Measurements from ENCODE around the gene VWF.

The VWF gene

DNA sequence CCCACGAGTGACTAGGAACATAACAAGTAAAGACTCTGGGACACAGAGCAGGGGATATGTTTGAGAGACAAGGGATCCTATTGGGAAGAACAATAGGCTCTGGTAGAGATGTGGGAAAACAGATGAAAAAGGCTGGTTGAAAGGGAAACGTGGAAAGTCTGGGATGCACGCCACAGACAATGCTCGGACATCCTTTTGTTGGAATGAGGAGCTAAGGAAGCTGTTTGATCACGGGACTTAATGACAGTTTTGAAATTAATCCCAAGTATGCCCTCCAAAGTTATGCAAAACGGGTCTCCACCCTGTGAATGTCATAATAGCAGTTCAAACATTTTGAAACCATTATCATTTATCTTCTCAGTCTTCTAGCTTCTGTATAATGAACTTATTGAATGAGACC lies 147.8 kb downstream of the VWF start:
- no peak overlapping the region for H3K4me3 ChIP-seq (replicated peaks in 1 of 2; ENCODE audit: low read depth in 2 of 2, low read length in 2 of 2)
- no peak for DNase-seq (ENCODE audit: low read depth in 2 of 2)
- TF ChIP-seq, protein P1, sequence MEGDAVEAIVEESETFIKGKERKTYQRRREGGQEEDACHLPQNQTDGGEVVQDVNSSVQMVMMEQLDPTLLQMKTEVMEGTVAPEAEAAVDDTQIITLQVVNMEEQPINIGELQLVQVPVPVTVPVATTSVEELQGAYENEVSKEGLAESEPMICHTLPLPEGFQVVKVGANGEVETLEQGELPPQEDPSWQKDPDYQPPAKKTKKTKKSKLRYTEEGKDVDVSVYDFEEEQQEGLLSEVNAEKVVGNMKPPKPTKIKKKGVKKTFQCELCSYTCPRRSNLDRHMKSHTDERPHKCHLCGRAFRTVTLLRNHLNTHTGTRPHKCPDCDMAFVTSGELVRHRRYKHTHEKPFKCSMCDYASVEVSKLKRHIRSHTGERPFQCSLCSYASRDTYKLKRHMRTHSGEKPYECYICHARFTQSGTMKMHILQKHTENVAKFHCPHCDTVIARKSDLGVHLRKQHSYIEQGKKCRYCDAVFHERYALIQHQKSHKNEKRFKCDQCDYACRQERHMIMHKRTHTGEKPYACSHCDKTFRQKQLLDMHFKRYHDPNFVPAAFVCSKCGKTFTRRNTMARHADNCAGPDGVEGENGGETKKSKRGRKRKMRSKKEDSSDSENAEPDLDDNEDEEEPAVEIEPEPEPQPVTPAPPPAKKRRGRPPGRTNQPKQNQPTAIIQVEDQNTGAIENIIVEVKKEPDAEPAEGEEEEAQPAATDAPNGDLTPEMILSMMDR (IDR thresholded peaks at IDR 0.05; ENCODE audit: low read depth, low read length): no peak

DNA sequence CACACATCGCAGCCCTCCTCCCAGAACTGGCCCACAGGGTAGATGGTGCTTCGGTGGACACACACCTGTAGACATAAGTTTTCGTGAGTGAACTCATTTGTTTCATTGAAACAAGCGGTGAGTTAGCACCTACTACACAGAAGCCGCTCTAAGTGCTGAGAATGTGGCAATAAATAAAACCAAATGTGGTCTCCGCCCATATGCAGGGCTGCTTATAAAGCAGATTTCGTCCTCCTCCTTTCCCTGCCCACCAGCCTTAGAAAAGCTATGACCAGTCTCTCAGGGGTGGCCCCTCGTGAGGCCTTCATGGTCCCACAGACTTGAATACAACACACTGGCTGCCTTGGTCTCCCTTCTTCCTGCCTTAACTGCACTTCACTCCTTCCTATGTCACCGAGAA lies 148.3 kb downstream of the VWF start:
- H3K4me3 ChIP-seq (replicated peaks in 1 of 2; ENCODE audit: low read depth in 2 of 2, low read length in 2 of 2): no peak overlapping the region
- no peak for DNase-seq (ENCODE audit: low read depth in 2 of 2)
- TF ChIP-seq, protein P1 (IDR thresholded peaks at IDR 0.05; ENCODE audit: low read depth, low read length): no peak

DNA sequence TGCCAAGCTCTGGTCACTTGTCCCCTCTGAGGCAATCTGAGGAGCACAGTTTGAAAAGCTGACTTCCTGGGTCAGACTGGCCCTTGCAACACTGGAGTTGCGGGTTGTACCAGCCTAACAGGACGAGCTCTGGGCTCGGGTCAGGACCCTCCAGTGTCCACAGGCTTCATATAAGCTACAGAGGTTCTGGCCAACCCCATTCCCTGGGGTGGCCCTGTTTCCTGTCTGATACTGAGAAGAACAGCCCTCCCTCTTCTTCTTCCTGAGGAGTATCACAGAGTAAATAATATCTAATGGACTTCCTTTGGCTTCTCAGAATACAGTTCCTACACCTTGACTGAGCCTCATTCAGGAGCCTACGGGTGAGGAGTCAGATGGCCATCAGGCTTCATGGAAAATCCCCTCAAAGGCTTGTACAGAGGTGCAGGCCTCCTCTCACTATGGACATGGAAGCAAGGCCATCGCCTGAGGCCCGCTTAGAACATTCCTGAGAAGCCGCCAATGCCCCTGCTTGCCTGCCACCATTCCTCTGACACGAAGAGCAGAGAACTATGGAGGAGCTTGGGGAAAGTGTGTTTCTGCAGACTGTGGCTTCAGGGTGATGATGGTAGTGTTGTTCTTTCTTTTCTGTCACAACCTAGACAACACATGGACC lies 150.9 kb downstream of the VWF start:
- no peak for DNase-seq (ENCODE audit: low read depth in 2 of 2)
- no peak overlapping the region for H3K4me3 ChIP-seq (replicated peaks in 1 of 2; ENCODE audit: low read depth in 2 of 2, low read length in 2 of 2)
- TF ChIP-seq, protein P1 (IDR thresholded peaks at IDR 0.05; ENCODE audit: low read depth, low read length): no peak

DNA sequence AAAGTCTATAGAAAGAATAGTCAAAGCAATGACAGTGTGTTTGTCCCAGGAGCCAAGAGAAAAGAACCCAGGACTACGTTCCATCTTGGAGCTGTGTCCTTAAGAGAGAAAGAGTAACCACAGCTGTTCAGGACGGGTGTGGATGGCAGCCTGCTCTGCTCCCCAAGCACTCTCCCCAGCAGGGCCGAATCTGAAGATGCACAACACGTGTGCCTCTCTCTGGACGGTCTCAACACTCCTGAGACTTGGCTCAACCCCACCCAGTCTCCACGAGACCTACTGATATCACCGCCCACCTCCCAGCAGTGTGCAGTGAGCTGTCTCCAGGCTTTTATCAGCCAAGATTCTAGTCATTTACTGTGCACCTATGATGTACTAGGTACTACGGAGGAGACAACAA lies 152.1 kb downstream of the VWF start:
- no peak overlapping the region for H3K4me3 ChIP-seq (replicated peaks in 1 of 2; ENCODE audit: low read depth in 2 of 2, low read length in 2 of 2)
- TF ChIP-seq, protein P1 (IDR thresholded peaks at IDR 0.05; ENCODE audit: low read depth, low read length): no peak
- no peak for DNase-seq (ENCODE audit: low read depth in 2 of 2)

DNA sequence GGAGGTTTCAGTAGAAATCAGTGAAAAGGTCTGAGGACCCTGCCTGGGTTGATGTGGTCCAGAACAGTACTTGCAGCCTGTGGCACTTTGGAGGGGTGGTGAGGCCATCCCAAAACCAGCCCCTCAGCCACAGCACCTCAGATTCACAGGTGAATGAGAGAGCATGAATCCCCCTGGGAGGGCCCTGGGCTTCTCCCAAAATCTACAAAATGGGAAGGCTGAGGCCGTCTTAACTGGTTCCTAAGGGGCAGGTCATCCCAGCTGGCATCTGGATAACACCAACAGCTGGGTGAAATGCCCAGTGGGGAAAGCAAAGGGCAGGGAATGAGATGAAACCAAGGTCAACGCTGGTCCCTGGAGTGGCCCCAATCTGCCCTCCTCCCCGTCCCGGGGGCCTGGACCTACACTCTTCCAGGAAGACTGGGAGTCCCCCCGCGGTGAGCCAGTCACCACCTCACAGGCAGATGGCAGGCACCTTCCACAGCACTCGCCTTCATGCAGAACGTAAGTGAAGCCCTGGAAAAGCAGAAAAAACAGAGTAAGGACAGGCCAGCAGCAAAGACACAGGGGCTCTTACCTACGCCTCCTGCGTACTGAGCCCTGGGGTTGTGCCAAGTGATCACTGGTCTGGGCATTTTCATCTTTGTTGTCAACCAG lies 153.1 kb downstream of the VWF start:
- DNase-seq (ENCODE audit: low read depth in 2 of 2): no peak
- H3K4me3 ChIP-seq (replicated peaks in 1 of 2; ENCODE audit: low read depth in 2 of 2, low read length in 2 of 2): no peak overlapping the region
- TF ChIP-seq, protein P1 (IDR thresholded peaks at IDR 0.05; ENCODE audit: low read depth, low read length): no peak

DNA sequence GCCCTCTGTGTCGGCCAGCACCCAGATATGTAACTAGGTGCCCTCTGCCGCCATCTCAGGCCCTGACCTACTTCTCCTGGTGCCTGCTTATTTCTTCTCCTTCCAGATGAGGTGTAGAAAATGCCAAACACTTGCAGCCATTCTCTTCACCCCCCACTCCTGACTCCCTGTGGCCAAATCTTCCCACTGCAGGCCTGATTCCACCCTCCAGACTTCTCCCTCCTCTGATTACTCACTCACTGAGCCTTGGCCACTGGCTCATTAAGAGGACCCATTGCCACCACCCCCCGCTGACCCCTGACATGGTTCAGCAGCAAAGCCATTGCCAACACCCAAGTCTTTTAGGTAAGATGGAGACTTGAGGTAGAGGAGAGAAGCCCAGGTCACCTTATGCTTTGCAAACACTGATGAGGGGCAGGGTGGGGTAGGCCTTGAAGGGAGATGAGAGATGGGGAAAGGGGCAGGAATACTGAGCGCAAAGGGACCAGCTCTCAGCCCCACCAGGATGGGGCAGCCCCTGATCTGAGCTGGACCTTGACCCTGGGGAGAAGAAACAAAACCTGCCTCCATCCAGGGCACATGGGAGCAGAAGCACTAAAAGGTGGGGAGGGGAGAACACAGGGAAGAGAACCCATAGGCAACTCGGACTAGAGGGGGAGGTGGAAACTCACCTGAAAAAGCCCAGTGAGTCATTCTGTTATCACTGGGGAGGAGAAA lies 154.3 kb downstream of the VWF start:
- no peak overlapping the region for H3K4me3 ChIP-seq (replicated peaks in 1 of 2; ENCODE audit: low read depth in 2 of 2, low read length in 2 of 2)
- TF ChIP-seq, protein P1 (IDR thresholded peaks at IDR 0.05; ENCODE audit: low read depth, low read length): no peak
- no peak for DNase-seq (ENCODE audit: low read depth in 2 of 2)
